ENCODE data around the gene MARCHF7. TPM values are rescaled to one million over a fixed set of nuclear protein-coding genes. Genes with fewer than 3 reads are reported as not detected.
A peak's percentile ranks its signal among the peaks of the same experiment; 100 is the strongest.

MARCHF7 gene
- total and polyA plus RNA-seq, 2 of the 13 experiments (the other 11 are each of a cell fraction or from before 2014, with no cell fraction given): 32.8 to 88.5 TPM

- TF ChIP-seq GLMP (CRISPR knock-in tag; IDR thresholded peaks at IDR 0.05; ENCODE audit: borderline replicate concordance) (no peak; the same call in 1 of the 2 replicates), PRDM10 (CRISPR knock-in tag; IDR thresholded peaks at IDR 0.05; ENCODE audit: low read depth) (peak; percentile 69; the same call in 1 of the 2 replicates), MED8 (CRISPR knock-in tag; IDR thresholded peaks at IDR 0.05; ENCODE audit: insufficient replicate concordance) (peak; percentile 97), ZSCAN20 (CRISPR knock-in tag; IDR thresholded peaks at IDR 0.05; ENCODE audit: borderline replicate concordance) (no peak; the same call in 1 of the 2 replicates), ZBTB7A (CRISPR knock-in tag; IDR thresholded peaks at IDR 0.05) (peak; percentile 69), MAFF (IDR thresholded peaks at IDR 0.05; ENCODE audit: low read depth, low read length) (peak; percentile 0; the same call in 1 of the 2 replicates), POLR2AphosphoS2 (IDR thresholded peaks at IDR 0.05; ENCODE audit: low read depth, low read length) (peak; percentile 94), KLF11 (CRISPR knock-in tag; IDR thresholded peaks at IDR 0.05) (peak; percentile 94), ZNF788 (CRISPR knock-in tag; IDR thresholded peaks at IDR 0.05; ENCODE audit: borderline replicate concordance) (peak; percentile 96; the same call in 1 of the 2 replicates), SPEN (CRISPR knock-in tag; IDR thresholded peaks at IDR 0.05; ENCODE audit: low read depth) (peak; percentile 98), SMAD1 (CRISPR knock-in tag; IDR thresholded peaks at IDR 0.05; ENCODE audit: borderline replicate concordance, low read depth) (0 out of 2 replicates have a peak, but pooled peaks have one; percentile 88), NONO (IDR thresholded peaks at IDR 0.05) (no peak), NONO (CRISPR knock-in tag; conservative IDR thresholded peaks at IDR 0.05) (peak; percentile 100), PCBP1 (IDR thresholded peaks at IDR 0.05; ENCODE audit: borderline replicate concordance, low read depth, low read length) (peak; percentile 99), GTF3A (CRISPR knock-in tag; conservative IDR thresholded peaks at IDR 0.05) (peak; percentile 98), ADNP (CRISPR knock-in tag; IDR thresholded peaks at IDR 0.05) (peak; percentile 37; the same call in 1 of the 2 replicates), ZNF878 (CRISPR knock-in tag; IDR thresholded peaks at IDR 0.05) (peak; percentile 87), ZNF761 (CRISPR knock-in tag; conservative IDR thresholded peaks at IDR 0.05) (peak; percentile 93), NR2F1 (CRISPR knock-in tag; IDR thresholded peaks at IDR 0.05) (no peak), DRAP1 (CRISPR knock-in tag; IDR thresholded peaks at IDR 0.05) (peak; percentile 88; the same call in 1 of the 2 replicates), RXRB (CRISPR knock-in tag; IDR thresholded peaks at IDR 0.05; ENCODE audit: borderline replicate concordance) (peak; percentile 83), NAIF1 (CRISPR knock-in tag; IDR thresholded peaks at IDR 0.05; ENCODE audit: borderline replicate concordance) (peak; percentile 97; the same call in 1 of the 2 replicates), ZFP62 (CRISPR knock-in tag; IDR thresholded peaks at IDR 0.05) (no peak)
These were observed at the start of gene MARCHF7 (continued) for GRCh38 chr2:159712143-159712928.
